Measurements from ENCODE around the gene SP8. TPM values are rescaled to one million over a fixed set of nuclear protein-coding genes. Genes with fewer than 3 reads are reported as not detected.

The SP8 gene
- total and polyA plus RNA-seq, 9 of the 15 experiments (the other 6 are each of a cell fraction or from before 2014, with no cell fraction given): 0.04 to 1.2 (median 0.19) TPM

DNA sequence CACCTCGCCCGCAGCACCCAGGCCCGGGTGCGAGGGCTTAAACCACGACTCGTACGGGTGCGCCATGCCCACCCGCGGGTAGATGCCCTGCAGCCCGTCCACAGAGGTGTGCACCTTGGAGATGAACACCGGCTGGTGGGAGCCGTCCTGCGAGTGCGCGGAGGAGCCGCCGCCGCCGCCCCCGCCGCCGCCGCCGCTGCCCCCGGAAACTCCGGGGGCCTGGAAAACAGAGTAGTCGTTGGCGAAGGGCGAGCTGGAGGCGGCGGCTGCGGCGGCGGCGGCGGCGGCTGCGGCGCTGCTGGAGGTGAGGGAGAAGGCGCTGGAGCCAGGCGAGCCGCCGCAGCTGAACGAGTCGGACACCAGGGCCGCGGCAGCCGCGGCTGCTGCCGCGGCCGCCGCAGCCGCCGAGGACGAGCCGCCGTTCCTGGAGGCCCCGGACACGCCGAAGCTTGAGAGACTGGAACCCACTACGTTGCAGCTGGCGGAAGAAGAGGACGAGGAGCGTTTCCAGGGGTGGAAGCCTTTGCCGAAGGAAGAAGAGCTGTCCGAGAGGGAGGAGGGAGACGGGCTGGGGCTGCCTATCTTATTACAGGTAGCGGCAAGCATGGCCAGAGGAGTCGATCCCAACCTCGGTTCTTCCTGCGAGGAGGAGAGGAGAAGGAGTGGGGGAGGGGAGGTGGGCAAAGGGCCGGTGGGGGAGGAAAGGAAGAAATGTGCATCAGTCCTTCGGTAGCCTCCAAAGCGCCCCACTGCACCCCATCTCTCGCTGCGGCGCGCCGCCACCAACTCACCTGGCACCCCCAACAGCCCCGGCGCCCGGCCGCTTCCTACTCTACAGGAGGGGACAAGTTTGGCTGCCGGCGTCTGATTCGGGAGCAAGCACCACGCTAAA is 1.3 kb downstream of the SP8 start:
- intact Hi-C loops (cut with micrococcal nuclease) (no loop called here), in situ Hi-C loops (cut with MboI) (no loop called here)
- ChIA-PET CTCF (ENCODE audit: low intra/inter-chr PET ratio) (no interaction called here), POLR2A (no interaction called here)
- WGBS (ENCODE audit: insufficient coverage, low coverage, missing lambda C conversion rate): 55% methylated on average over 14 of the region's 89 CpGs
- Histone ChIP-seq H3K79me2 (ENCODE audit: control insufficient read depth, insufficient read depth, low read length) (no peaks in the 10 kb centered on the region), H3K27me3 (ENCODE audit: control insufficient read depth in 2 of 2, insufficient read depth in 2 of 2, low read length in 2 of 2) (peaks cover 0 to 3% of the 10 kb centered on the region in 2 experiments; a peak in 3 of 5 replicates), H4K20me1 (replicated peaks; ENCODE audit: control insufficient read depth, insufficient read depth, low read length) (no peaks in the 10 kb centered on the region), H3K27ac (ENCODE audit: extremely low read depth, low read depth, low read length) (no peak overlapping the region), H3K36me3 (ENCODE audit: control insufficient read depth, insufficient read depth, low read length) (no peaks in the 10 kb centered on the region), H3K9me3 (replicated peaks; ENCODE audit: control insufficient read depth, insufficient read depth, low read depth, low read length) (no peaks in the 10 kb centered on the region), H3K9me1 (ENCODE audit: control insufficient read depth, insufficient read depth, low read length) (no peaks in the 10 kb centered on the region), H2AFZ (ENCODE audit: low read depth, low read length) (peak overlapping the region; percentile 99), H3K4me3 (peak overlapping the region; percentile 68), H3K4me1 (replicated peaks in 1 of 2; ENCODE audit: control insufficient read depth in 2 of 2, insufficient read depth in 2 of 2, low read length in 2 of 2) (peaks cover 0 to 13% of the 10 kb centered on the region in 2 experiments; a peak in 3 of 5 replicates), H3K9ac (ENCODE audit: insufficient read depth in 1 of 2, low read depth in 2 of 2, low read length in 2 of 2) (peak overlapping the region; percentile 52 to 91), H3K4me2 (ENCODE audit: insufficient read depth, low read length) (peak overlapping the region; percentile 97)
- FAIRE-seq (no peak), ATAC-seq (no peak), DNase-seq (ENCODE audit: extremely low read depth in 1 of 4, low spot score in 3 of 4) (no peak)
- BruUV-seq (replicated peaks): no TSS peak
- no peak for TF ChIP-seq SLC30A9 (CRISPR knock-in tag; IDR thresholded peaks at IDR 0.05)
- TF ChIP-seq MYC (IDR thresholded peaks at IDR 0.05; ENCODE audit: low read depth, low read length): no peak
- no peak for TF ChIP-seq MYC (CRISPR knock-in tag; IDR thresholded peaks at IDR 0.05; ENCODE audit: borderline replicate concordance, low read depth)
- no peak for TF ChIP-seq SRSF7 (optimal IDR thresholded peaks at IDR 0.05; ENCODE audit: low read depth, low read length)
- TF ChIP-seq HDAC1 (IDR thresholded peaks at IDR 0.05): no peak
- TF ChIP-seq POLR3A (IDR thresholded peaks at IDR 0.05; ENCODE audit: borderline replicate concordance, extremely low read depth, insufficient read depth, insufficient read length): no peak
- TF ChIP-seq, protein P1, sequence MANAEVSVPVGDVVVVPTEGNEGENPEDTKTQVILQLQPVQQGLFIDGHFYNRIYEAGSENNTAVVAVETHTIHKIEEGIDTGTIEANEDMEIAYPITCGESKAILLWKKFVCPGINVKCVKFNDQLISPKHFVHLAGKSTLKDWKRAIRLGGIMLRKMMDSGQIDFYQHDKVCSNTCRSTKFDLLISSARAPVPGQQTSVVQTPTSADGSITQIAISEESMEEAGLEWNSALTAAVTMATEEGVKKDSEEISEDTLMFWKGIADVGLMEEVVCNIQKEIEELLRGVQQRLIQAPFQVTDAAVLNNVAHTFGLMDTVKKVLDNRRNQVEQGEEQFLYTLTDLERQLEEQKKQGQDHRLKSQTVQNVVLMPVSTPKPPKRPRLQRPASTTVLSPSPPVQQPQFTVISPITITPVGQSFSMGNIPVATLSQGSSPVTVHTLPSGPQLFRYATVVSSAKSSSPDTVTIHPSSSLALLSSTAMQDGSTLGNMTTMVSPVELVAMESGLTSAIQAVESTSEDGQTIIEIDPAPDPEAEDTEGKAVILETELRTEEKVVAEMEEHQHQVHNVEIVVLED (CRISPR knock-in tag; IDR thresholded peaks at IDR 0.05): no peak
- no peak for TF ChIP-seq CREB1 (IDR thresholded peaks at IDR 0.05)
- no peak for TF ChIP-seq CREB1 (CRISPR knock-in tag; IDR thresholded peaks at IDR 0.05)
- TF ChIP-seq ZEB2 (IDR thresholded peaks at IDR 0.05): no peak
- no peak for TF ChIP-seq ZNF143 (CRISPR knock-in tag; IDR thresholded peaks at IDR 0.05)
- TF ChIP-seq SIX5 (IDR thresholded peaks at IDR 0.05; ENCODE audit: borderline replicate concordance in 1 of 2, insufficient read depth in 1 of 2, low read depth in 1 of 2, low read length in 2 of 2): no peak
- TF ChIP-seq KHSRP (IDR thresholded peaks at IDR 0.05): no peak
- TF ChIP-seq ZKSCAN3 (CRISPR knock-in tag; IDR thresholded peaks at IDR 0.05): no peak
- no peak for TF ChIP-seq SNRNP70 (optimal IDR thresholded peaks at IDR 0.05; ENCODE audit: low read depth, low read length)
- TF ChIP-seq, protein P2, sequence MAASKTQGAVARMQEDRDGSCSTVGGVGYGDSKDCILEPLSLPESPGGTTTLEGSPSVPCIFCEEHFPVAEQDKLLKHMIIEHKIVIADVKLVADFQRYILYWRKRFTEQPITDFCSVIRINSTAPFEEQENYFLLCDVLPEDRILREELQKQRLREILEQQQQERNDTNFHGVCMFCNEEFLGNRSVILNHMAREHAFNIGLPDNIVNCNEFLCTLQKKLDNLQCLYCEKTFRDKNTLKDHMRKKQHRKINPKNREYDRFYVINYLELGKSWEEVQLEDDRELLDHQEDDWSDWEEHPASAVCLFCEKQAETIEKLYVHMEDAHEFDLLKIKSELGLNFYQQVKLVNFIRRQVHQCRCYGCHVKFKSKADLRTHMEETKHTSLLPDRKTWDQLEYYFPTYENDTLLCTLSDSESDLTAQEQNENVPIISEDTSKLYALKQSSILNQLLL (CRISPR knock-in tag; IDR thresholded peaks at IDR 0.05; ENCODE audit: borderline replicate concordance): no peak
- TF ChIP-seq, protein P3, sequence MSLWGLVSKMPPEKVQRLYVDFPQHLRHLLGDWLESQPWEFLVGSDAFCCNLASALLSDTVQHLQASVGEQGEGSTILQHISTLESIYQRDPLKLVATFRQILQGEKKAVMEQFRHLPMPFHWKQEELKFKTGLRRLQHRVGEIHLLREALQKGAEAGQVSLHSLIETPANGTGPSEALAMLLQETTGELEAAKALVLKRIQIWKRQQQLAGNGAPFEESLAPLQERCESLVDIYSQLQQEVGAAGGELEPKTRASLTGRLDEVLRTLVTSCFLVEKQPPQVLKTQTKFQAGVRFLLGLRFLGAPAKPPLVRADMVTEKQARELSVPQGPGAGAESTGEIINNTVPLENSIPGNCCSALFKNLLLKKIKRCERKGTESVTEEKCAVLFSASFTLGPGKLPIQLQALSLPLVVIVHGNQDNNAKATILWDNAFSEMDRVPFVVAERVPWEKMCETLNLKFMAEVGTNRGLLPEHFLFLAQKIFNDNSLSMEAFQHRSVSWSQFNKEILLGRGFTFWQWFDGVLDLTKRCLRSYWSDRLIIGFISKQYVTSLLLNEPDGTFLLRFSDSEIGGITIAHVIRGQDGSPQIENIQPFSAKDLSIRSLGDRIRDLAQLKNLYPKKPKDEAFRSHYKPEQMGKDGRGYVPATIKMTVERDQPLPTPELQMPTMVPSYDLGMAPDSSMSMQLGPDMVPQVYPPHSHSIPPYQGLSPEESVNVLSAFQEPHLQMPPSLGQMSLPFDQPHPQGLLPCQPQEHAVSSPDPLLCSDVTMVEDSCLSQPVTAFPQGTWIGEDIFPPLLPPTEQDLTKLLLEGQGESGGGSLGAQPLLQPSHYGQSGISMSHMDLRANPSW (CRISPR knock-in tag; IDR thresholded peaks at IDR 0.05): no peak
